Adrenal gland (tissue), 12 donors: ENCODE measurements around the gene CPED1. TPM values are rescaled to one million over a fixed set of nuclear protein-coding genes. Genes with fewer than 3 reads are reported as not detected.
A peak's percentile ranks its signal among the peaks of the same experiment; 100 is the strongest.

Experiments used
- DNase-seq, 7 donors: peaks; one replicate each; pipeline ENCODE4 v3.0.0-alpha.2; 2019 to 2020
- H3K27ac ChIP-seq, 5 donors: fragments of 200-600 bp; sonication (generic) in 4 of 5; 1 replicate in 3 of 5; 2 replicates in 2 of 5; pipeline versions ENCODE4 v1.5.1 to v1.8.0; 2016 to 2020; ENCODE audit warnings: mild to moderate bottlenecking in 1 of 5
- H3K27me3 ChIP-seq: fragments of 200-600 bp; 2 replicates; pipeline ENCODE4 v1.8.0; 2021
- H3K36me3 ChIP-seq, 2 donors: fragments of 200-600 bp; replicated peaks in 1 of 2; 1 replicate in 1 of 2; 2 replicates in 1 of 2; pipeline versions ENCODE4 v1.5.1 to v1.8.0; 2018 to 2022
- H3K4me1 ChIP-seq, 2 donors: fragments of 200-600 bp; replicated peaks in 1 of 2; 1 replicate in 1 of 2; 2 replicates in 1 of 2; pipeline versions ENCODE4 v1.5.1 to v1.8.0; 2018 to 2021
- H3K4me3 ChIP-seq, 4 donors: fragments of 200-600 bp; sonication (generic) in 3 of 4; one replicate each; pipeline ENCODE4 v1.5.1; 2016 to 2018
- H3K9me3 ChIP-seq, 3 donors: fragments of 200-600 bp; sonication (generic) in 1 of 3; replicated peaks in 1 of 3; 1 replicate in 2 of 3; 2 replicates in 1 of 3; pipeline versions ENCODE4 v1.5.1 to v1.8.0; 2016 to 2021
- POLR2A ChIP-seq, 2 donors: fragments of 450-650 bp; IDR thresholded peaks; one replicate each; pipeline ENCODE4 v1.6.1; 2017; ENCODE audit warnings: antibody characterized with exemption in 2 of 2, mild to moderate bottlenecking in 2 of 2, moderate library complexity in 1 of 2
- WGBS, 4 donors: extraction: QIAGEN DNeasy Blood & Tissue Kit in 2 of 4; methylation state at CpG; one replicate each; pipeline versions ENCODE4 v1.1.5 to v1.1.7; 2013 to 2017; 5-methylcytosine and 5-hydroxymethylcytosine counted together
- intact Hi-C, 2 donors: fragments of 100-400 bp; cut with DNase I; formaldehyde crosslinking; loops; one replicate each; pipeline versions ENCODE4 v1.14.1 to v1.15.0; 2022 to 2023
- polyA plus RNA-seq, 3 donors: library from polyadenylated mRNA; stranded (reverse); fragments of 200-250 nt in 2 of 3; fragments of 350-450 nt in 1 of 3; fragmentation: Illumina TruSeq in 1 of 3; extraction: RNeasy Lipid Tissue Mini Kit (QIAGEN cat#74804) in 1 of 3; gene quantifications; one replicate each; pipeline ENCODE4 v1.2.3, GENCODE V29; 2013 to 2014
- total RNA-seq, 9 donors: library from RNA; depleted of rRNA in 4 of 9; stranded (reverse); fragments of >200 nt in 4 of 9; fragments of 120-200 nt in 1 of 9; fragmentation: NEBNext Ultra II Directional in 1 of 9; extraction: Animal tissue kit (Norgen Biotek cat#: 25700) in 1 of 9; gene quantifications; one replicate each; pipeline versions ENCODE4 v1.1.0 to v1.2.4, GENCODE V29; 2013 to 2023
- TF ChIP-seq, protein P1 (sequence below), 6 experiments: fragments of 450-650 bp in 4 of 6; fragments of 200-600 bp in 2 of 6; sonication (generic) in 1 of 6; IDR thresholded peaks; 1 replicate in 5 of 6; 2 replicates in 1 of 6; pipeline versions ENCODE4 v1.5.1 to v1.8.0; 2016 to 2021; ENCODE audit warnings: antibody characterized with exemption in 6 of 6, mild to moderate bottlenecking in 2 of 6, moderate library complexity in 1 of 6
- donor health status: healthy with polysubstance abuse.
- donor health status: Bipolar disorder and iron deficiency.
- donor health status: DM: yes; HTN: yes; CAD: no.
- donor health status: DM: no; HTN: no; CAD: no.
- donor health status: DM: no; HTN: no; CAD: no.
- donor health status: DM: yes; HTN: yes; CAD: no.

The CPED1 gene
- total and polyA plus RNA-seq, 12 donors = 5.2 to 72.2 (median 40.7) TPM

GRCh38 chr7:121026577-121027111, 38.1 kb downstream of the CPED1 start:
- 85 to 92% (median 88%) methylated on average over 3 of the region's 3 CpGs for WGBS, 4 donors

GRCh38 chr7:121027761-121028669, 39.5 kb downstream of the CPED1 start:
- Histone ChIP-seq H3K9me3 (no peaks in the 10 kb centered on the region), H3K27me3 (no peaks in the 10 kb centered on the region), H3K27ac (peak overlapping the region in 2 of 5 donors; percentile 29 to 36), H3K4me3 (no peak overlapping the region), H3K36me3 (no peaks in the 10 kb centered on the region), H3K4me1 (peaks cover 6 to 31% of the 10 kb centered on the region in 2 donors)
- no peak for TF ChIP-seq POLR2A (IDR thresholded peaks at IDR 0.05)
- TF ChIP-seq, protein P1, sequence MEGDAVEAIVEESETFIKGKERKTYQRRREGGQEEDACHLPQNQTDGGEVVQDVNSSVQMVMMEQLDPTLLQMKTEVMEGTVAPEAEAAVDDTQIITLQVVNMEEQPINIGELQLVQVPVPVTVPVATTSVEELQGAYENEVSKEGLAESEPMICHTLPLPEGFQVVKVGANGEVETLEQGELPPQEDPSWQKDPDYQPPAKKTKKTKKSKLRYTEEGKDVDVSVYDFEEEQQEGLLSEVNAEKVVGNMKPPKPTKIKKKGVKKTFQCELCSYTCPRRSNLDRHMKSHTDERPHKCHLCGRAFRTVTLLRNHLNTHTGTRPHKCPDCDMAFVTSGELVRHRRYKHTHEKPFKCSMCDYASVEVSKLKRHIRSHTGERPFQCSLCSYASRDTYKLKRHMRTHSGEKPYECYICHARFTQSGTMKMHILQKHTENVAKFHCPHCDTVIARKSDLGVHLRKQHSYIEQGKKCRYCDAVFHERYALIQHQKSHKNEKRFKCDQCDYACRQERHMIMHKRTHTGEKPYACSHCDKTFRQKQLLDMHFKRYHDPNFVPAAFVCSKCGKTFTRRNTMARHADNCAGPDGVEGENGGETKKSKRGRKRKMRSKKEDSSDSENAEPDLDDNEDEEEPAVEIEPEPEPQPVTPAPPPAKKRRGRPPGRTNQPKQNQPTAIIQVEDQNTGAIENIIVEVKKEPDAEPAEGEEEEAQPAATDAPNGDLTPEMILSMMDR (IDR thresholded peaks at IDR 0.05) = no peak
- WGBS, 4 donors = 67 to 77% (median 74%) methylated on average over 10 of the region's 10 CpGs
- no peak for DNase-seq
- intact Hi-C loops = no loop called here

More at GRCh38 chr7:121026577-121027111, 38.1 kb downstream of the CPED1 start:
- Histone ChIP-seq H3K27me3 (no peaks in the 10 kb centered on the region), H3K27ac (no peak overlapping the region), H3K9me3 (no peaks in the 10 kb centered on the region), H3K4me3 (no peak overlapping the region), H3K4me1 (peaks cover 6 to 25% of the 10 kb centered on the region in 2 donors), H3K36me3 (no peaks in the 10 kb centered on the region)
- no peak for DNase-seq
- intact Hi-C loops = no loop called here
- TF ChIP-seq, protein P1 (IDR thresholded peaks at IDR 0.05) = no peak
- TF ChIP-seq POLR2A (IDR thresholded peaks at IDR 0.05) = no peak

DNA sequence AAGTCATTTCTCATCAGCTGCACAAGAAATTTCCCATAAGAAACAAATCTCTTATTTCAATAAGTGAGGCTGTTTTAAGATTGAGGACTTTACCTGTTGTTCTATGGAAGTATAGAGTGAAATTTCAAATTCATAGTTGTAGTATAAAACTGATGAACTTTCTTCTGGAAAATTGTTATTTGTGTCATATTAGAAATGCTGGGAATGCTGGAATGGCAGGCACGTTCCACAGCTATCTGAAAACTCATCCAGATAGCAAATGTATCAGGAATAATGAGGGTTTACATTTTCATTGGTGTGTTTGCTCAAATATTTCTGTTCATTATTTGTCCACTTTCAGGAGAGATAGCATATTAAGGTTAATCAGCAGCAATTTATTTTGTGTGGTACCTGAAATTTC, 40.8 kb downstream of the CPED1 start:
- Histone ChIP-seq H3K9me3 (no peaks in the 10 kb centered on the region), H3K4me3 (no peak overlapping the region), H3K36me3 (no peaks in the 10 kb centered on the region), H3K4me1 (peaks cover 0 to 23% of the 10 kb centered on the region in 2 donors), H3K27ac (no peak overlapping the region), H3K27me3 (no peaks in the 10 kb centered on the region)
- DNase-seq = no peak
- WGBS, 4 donors = 68 to 94% (median 73%) methylated on average over 1 of the region's 1 CpG
- intact Hi-C loops = no loop called here
- TF ChIP-seq POLR2A (IDR thresholded peaks at IDR 0.05) = no peak
- TF ChIP-seq, protein P1 (IDR thresholded peaks at IDR 0.05) = no peak

GRCh38 chr7:121030308-121030707, 41.8 kb downstream of the CPED1 start:
- no peak for DNase-seq
- no peaks in the 10 kb centered on the region for H3K27me3 ChIP-seq
- H3K4me1 ChIP-seq = peaks cover 0 to 13% of the 10 kb centered on the region in 2 donors
- intact Hi-C loops = no loop called here
- no peak overlapping the region for H3K4me3 ChIP-seq
- WGBS, 4 donors = 78 to 89% (median 86%) methylated on average over 5 of the region's 5 CpGs
- TF ChIP-seq, protein P1 (IDR thresholded peaks at IDR 0.05) = no peak
- TF ChIP-seq POLR2A (IDR thresholded peaks at IDR 0.05) = no peak
- H3K9me3 ChIP-seq = no peaks in the 10 kb centered on the region
- H3K27ac ChIP-seq = no peak overlapping the region
- no peaks in the 10 kb centered on the region for H3K36me3 ChIP-seq
